K562 (cell line): ENCODE data around the gene SETD3.

ENCODE experiments used
- BRD9 ChIP-seq: fragments of 450-650 bp; IDR thresholded peaks from 2 replicates; pipeline ENCODE4 v1.6.1; 2018; ENCODE audit warnings: low read depth; ENCODE audit not compliant: partially characterized antibody
- EP300 ChIP-seq: IDR thresholded peaks from 2 replicates; pipeline ENCODE4 v1.6.1; 2012; ENCODE audit warnings: low read length, improper control_type of control experiment
- FOXM1 ChIP-seq, 2 experiments: fragments of 450-650 bp in 1 of 2; sonication (generic) in 1 of 2; formaldehyde crosslinking in 1 of 2; IDR thresholded peaks; 2 replicates each; pipeline versions ENCODE4 v1.6.1 to v1.9.0; 2017 to 2022; ENCODE audit warnings: low read depth in 2 of 2, mild to moderate bottlenecking in 2 of 2, missing genetic modification reagents in 1 of 2, moderate library complexity in 1 of 2
- MCM7 ChIP-seq, 2 experiments: fragments of 450-650 bp; IDR thresholded peaks; 2 replicates each; pipeline ENCODE4 v1.6.1; 2016 to 2018
- TF ChIP-seq, protein P1 (sequence below), 2 experiments: fragments of 450-650 bp in 1 of 2; sonication (generic) in 1 of 2; formaldehyde crosslinking in 1 of 2; IDR thresholded peaks; 2 replicates each; pipeline versions ENCODE4 v1.7.1 to v1.9.0; 2016 to 2022; ENCODE audit warnings: inconsistent platforms in 1 of 2, mild to moderate bottlenecking in 1 of 2, missing genetic modification reagents in 1 of 2
- TF ChIP-seq, protein P2 (sequence below), 3 experiments: IDR thresholded peaks in 2 of 3; conservative IDR thresholded peaks in 1 of 3; 2 replicates each; pipeline ENCODE4 v1.5.1; 2011 to 2012; ENCODE audit warnings: low read length in 3 of 3, mild to moderate bottlenecking in 3 of 3, control low read depth in 2 of 3, improper control_type of control experiment in 1 of 3, inconsistent platforms in 1 of 3, low read depth in 1 of 3, mixed read lengths in 1 of 3, moderate library complexity in 1 of 3; ENCODE audit not compliant: insufficient read depth in 2 of 3

DNA sequence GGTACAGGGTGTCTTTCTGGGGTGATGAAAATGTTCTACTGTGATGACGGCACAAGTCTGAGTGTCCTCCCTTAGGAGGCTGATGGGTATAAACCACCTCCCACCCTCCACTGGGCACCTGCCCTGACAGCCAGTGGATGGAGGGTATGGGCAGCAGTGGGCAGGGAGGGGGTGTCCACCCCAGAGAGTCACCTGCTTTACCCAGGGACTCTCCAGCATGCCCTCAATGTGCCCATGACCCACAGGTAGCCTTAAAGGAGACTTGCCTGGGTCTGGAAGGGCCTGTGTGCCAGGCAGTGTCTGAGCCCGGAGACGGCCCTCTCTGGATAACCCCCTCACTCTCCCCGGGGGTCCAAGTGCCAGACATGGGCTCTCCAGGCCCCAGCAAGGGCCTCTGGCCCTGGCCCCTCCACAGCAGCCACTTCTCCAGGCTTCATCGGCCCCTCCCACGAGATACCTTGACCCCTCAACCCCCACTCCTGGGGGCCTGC is 39.3 kb upstream of the SETD3 start:
- TF ChIP-seq, protein P1, sequence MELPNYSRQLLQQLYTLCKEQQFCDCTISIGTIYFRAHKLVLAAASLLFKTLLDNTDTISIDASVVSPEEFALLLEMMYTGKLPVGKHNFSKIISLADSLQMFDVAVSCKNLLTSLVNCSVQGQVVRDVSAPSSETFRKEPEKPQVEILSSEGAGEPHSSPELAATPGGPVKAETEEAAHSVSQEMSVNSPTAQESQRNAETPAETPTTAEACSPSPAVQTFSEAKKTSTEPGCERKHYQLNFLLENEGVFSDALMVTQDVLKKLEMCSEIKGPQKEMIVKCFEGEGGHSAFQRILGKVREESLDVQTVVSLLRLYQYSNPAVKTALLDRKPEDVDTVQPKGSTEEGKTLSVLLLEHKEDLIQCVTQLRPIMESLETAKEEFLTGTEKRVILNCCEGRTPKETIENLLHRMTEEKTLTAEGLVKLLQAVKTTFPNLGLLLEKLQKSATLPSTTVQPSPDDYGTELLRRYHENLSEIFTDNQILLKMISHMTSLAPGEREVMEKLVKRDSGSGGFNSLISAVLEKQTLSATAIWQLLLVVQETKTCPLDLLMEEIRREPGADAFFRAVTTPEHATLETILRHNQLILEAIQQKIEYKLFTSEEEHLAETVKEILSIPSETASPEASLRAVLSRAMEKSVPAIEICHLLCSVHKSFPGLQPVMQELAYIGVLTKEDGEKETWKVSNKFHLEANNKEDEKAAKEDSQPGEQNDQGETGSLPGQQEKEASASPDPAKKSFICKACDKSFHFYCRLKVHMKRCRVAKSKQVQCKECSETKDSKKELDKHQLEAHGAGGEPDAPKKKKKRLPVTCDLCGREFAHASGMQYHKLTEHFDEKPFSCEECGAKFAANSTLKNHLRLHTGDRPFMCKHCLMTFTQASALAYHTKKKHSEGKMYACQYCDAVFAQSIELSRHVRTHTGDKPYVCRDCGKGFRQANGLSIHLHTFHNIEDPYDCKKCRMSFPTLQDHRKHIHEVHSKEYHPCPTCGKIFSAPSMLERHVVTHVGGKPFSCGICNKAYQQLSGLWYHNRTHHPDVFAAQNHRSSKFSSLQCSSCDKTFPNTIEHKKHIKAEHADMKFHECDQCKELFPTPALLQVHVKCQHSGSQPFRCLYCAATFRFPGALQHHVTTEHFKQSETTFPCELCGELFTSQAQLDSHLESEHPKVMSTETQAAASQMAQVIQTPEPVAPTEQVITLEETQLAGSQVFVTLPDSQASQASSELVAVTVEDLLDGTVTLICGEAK (IDR thresholded peaks at IDR 0.05), result no peak
- TF ChIP-seq, protein P1 (CRISPR knock-in tag; IDR thresholded peaks at IDR 0.05), result no peak
- no peak for TF ChIP-seq BRD9
- TF ChIP-seq, protein P2, sequence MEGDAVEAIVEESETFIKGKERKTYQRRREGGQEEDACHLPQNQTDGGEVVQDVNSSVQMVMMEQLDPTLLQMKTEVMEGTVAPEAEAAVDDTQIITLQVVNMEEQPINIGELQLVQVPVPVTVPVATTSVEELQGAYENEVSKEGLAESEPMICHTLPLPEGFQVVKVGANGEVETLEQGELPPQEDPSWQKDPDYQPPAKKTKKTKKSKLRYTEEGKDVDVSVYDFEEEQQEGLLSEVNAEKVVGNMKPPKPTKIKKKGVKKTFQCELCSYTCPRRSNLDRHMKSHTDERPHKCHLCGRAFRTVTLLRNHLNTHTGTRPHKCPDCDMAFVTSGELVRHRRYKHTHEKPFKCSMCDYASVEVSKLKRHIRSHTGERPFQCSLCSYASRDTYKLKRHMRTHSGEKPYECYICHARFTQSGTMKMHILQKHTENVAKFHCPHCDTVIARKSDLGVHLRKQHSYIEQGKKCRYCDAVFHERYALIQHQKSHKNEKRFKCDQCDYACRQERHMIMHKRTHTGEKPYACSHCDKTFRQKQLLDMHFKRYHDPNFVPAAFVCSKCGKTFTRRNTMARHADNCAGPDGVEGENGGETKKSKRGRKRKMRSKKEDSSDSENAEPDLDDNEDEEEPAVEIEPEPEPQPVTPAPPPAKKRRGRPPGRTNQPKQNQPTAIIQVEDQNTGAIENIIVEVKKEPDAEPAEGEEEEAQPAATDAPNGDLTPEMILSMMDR (IDR thresholded peaks at IDR 0.05 in 2 of 3, conservative IDR thresholded peaks at IDR 0.05 in 1 of 3; ENCODE audit: insufficient read depth in 2 of 3, low read depth in 1 of 3, low read length in 3 of 3), result no peak
- no peak for TF ChIP-seq FOXM1 (IDR thresholded peaks at IDR 0.05; ENCODE audit: low read depth)
- no peak for TF ChIP-seq FOXM1 (CRISPR knock-in tag; IDR thresholded peaks at IDR 0.05; ENCODE audit: low read depth)
- TF ChIP-seq MCM7 (IDR thresholded peaks at IDR 0.05), result no peak
- no peak for TF ChIP-seq EP300
